Stomach smooth muscle (tissue), 2 donors: ENCODE results near the gene AKT1S1.

Experiments used
- H3K27ac ChIP-seq: one replicate; pipeline ENCODE4 v1.7.0; 2013; ENCODE audit warnings: mild to moderate bottlenecking, low read length, inconsistent platforms
- H3K27me3 ChIP-seq, 2 donors: one replicate each; pipeline ENCODE4 v1.7.0; 2013; ENCODE audit warnings: low read length in 2 of 2; ENCODE audit not compliant: insufficient read depth in 2 of 2, control insufficient read depth in 1 of 2
- H3K36me3 ChIP-seq, 2 donors: one replicate each; pipeline ENCODE4 v1.7.0; 2013; ENCODE audit warnings: low read length in 2 of 2; ENCODE audit not compliant: control insufficient read depth in 2 of 2, insufficient read depth in 2 of 2
- H3K4me1 ChIP-seq: one replicate; pipeline ENCODE4 v1.7.0; 2013; ENCODE audit warnings: low read length; ENCODE audit not compliant: control insufficient read depth, insufficient read depth
- H3K4me3 ChIP-seq, 2 donors: one replicate each; pipeline ENCODE4 v1.7.0; 2013; ENCODE audit warnings: low read length in 2 of 2
- H3K9ac ChIP-seq, 2 donors: one replicate each; pipeline ENCODE4 v1.7.0; 2013; ENCODE audit warnings: low read length in 2 of 2, mild to moderate bottlenecking in 1 of 2
- H3K9me3 ChIP-seq, 2 donors: one replicate each; pipeline ENCODE4 v1.7.0; 2013; ENCODE audit warnings: low read length in 2 of 2; ENCODE audit not compliant: control insufficient read depth in 2 of 2
- donor health status: healthy.
- donor health status: Pancreatic carcinoma.

Gene AKT1S1

GRCh38 chr19:49904136-49904535, 27.0 kb upstream of the AKT1S1 start:
- H3K4me1 ChIP-seq, result no peaks in the 10 kb centered on the region
- H3K27me3 ChIP-seq, result no peaks in the 10 kb centered on the region
- H3K36me3 ChIP-seq, result peaks cover 12 to 23% of the 10 kb centered on the region in 2 donors
- no peak overlapping the region for H3K27ac ChIP-seq
- H3K9ac ChIP-seq, result no peak overlapping the region
- H3K4me3 ChIP-seq, result no peak overlapping the region
- no peaks in the 10 kb centered on the region for H3K9me3 ChIP-seq

GRCh38 chr19:49896863-49897621, 19.9 kb upstream of the AKT1S1 start, which contains the start of gene IL4I1:
IL4I1 (minus strand) TSS chr19:49896887; CDS start chr19:49896160, 727 bp downstream.
- Histone ChIP-seq H3K9me3 (no peaks in the 10 kb centered on the region), H3K27me3 (peaks cover 0 to 4% of the 10 kb centered on the region in 2 donors), H3K27ac (no peak within 1 kb of the TSS), H3K9ac (no peak within 1 kb of the TSS), H3K36me3 (no peaks in the 10 kb centered on the region), H3K4me1 (peaks cover 13% of the 10 kb centered on the region), H3K4me3 (peak within 1 kb of the TSS in 1 of 2 donors; percentile 3)

- no peak overlapping the region for H3K27ac ChIP-seq
- no peaks in the 10 kb centered on the region for H3K36me3 ChIP-seq
Observed at GRCh38 chr19:49895566-49896297, 18.6 kb upstream of the AKT1S1 start.

GRCh38 chr19:49894879-49895565, 17.9 kb upstream of the AKT1S1 start:
- no peak overlapping the region for H3K27ac ChIP-seq
- H3K27me3 ChIP-seq, result peaks cover 4 to 10% of the 10 kb centered on the region in 2 donors
- H3K4me3 ChIP-seq, result no peak overlapping the region
- no peaks in the 10 kb centered on the region for H3K9me3 ChIP-seq
- H3K9ac ChIP-seq, result no peak overlapping the region
- no peaks in the 10 kb centered on the region for H3K36me3 ChIP-seq
- H3K4me1 ChIP-seq, result peaks cover 17% of the 10 kb centered on the region

More at GRCh38 chr19:49895566-49896297, 18.6 kb upstream of the AKT1S1 start:
- Histone ChIP-seq H3K9ac (no peak overlapping the region), H3K9me3 (no peaks in the 10 kb centered on the region), H3K4me3 (no peak overlapping the region), H3K4me1 (peaks cover 13% of the 10 kb centered on the region), H3K27me3 (peaks cover 4 to 7% of the 10 kb centered on the region in 2 donors)

- Histone ChIP-seq H3K9me3 (no peaks in the 10 kb centered on the region), H3K27me3 (peaks cover 10 to 17% of the 10 kb centered on the region in 2 donors), H3K27ac (no peak overlapping the region), H3K4me1 (peaks cover 19% of the 10 kb centered on the region), H3K36me3 (no peaks in the 10 kb centered on the region), H3K4me3 (no peak overlapping the region), H3K9ac (no peak overlapping the region)
Observed at GRCh38 chr19:49894011-49894664, 17.0 kb upstream of the AKT1S1 start.

- Histone ChIP-seq H3K9ac (no peak overlapping the region), H3K9me3 (no peaks in the 10 kb centered on the region), H3K4me3 (no peak overlapping the region), H3K27me3 (peaks cover 10 to 17% of the 10 kb centered on the region in 2 donors), H3K36me3 (peaks cover 0 to 3% of the 10 kb centered on the region in 2 donors), H3K27ac (no peak overlapping the region), H3K4me1 (peaks cover 18% of the 10 kb centered on the region)
Observed at GRCh38 chr19:49892716-49893115, 15.6 kb upstream of the AKT1S1 start.

- Histone ChIP-seq H3K4me1 (peaks cover 6% of the 10 kb centered on the region), H3K27ac (no peak overlapping the region), H3K9ac (no peak overlapping the region), H3K9me3 (no peaks in the 10 kb centered on the region), H3K4me3 (no peak overlapping the region), H3K27me3 (peaks cover 10 to 17% of the 10 kb centered on the region in 2 donors), H3K36me3 (peaks cover 0 to 3% of the 10 kb centered on the region in 2 donors)
Observed at GRCh38 chr19:49891393-49891792, 14.2 kb upstream of the AKT1S1 start.

GRCh38 chr19:49890349-49891311, 13.5 kb upstream of the AKT1S1 start:
- H3K4me3 ChIP-seq, result peak overlapping the region in 1 of 2 donors; percentile 35
- H3K9ac ChIP-seq, result no peak overlapping the region
- peaks cover 10 to 17% of the 10 kb centered on the region in 2 donors for H3K27me3 ChIP-seq
- peaks cover 0 to 6% of the 10 kb centered on the region in 2 donors for H3K36me3 ChIP-seq
- no peak overlapping the region for H3K27ac ChIP-seq
- peaks cover 6% of the 10 kb centered on the region for H3K4me1 ChIP-seq
- H3K9me3 ChIP-seq, result no peaks in the 10 kb centered on the region

GRCh38 chr19:49889687-49890348, 12.7 kb upstream of the AKT1S1 start:
- H3K9me3 ChIP-seq, result no peaks in the 10 kb centered on the region
- peak overlapping the region in 1 of 2 donors; percentile 35 for H3K4me3 ChIP-seq
- no peak overlapping the region for H3K9ac ChIP-seq
- no peak overlapping the region for H3K27ac ChIP-seq
- H3K27me3 ChIP-seq, result peaks cover 10 to 17% of the 10 kb centered on the region in 2 donors
- peaks cover 2 to 9% of the 10 kb centered on the region in 2 donors for H3K36me3 ChIP-seq
- H3K4me1 ChIP-seq, result peaks cover 6% of the 10 kb centered on the region
